Measurements from ENCODE around the gene RUVBL2.

Gene RUVBL2

GRCh38 chr19:48993175-48994034, at the start of gene RUVBL2, which contains the start of gene GYS1:
Gene RUVBL2 (plus strand): TSS chr19:48993887. CDS start chr19:48993912, 25 bp downstream.
Gene GYS1 (minus strand): TSS chr19:48993309. CDS start chr19:48993112, 197 bp downstream.
- peak; percentile 99 for DNase-seq

GRCh38 chr19:48945415-48945814, 48.3 kb upstream of the RUVBL2 start:
- no peak for DNase-seq

GRCh38 chr19:48945817-48946216, 47.9 kb upstream of the RUVBL2 start:
- no peak for DNase-seq

- no peak for DNase-seq
Observed at GRCh38 chr19:48946463-48947257, 47.0 kb upstream of the RUVBL2 start.

- no peak for DNase-seq
Observed at GRCh38 chr19:48947258-48947542, 46.5 kb upstream of the RUVBL2 start.

- DNase-seq: no peak
Observed at GRCh38 chr19:48950159-48950558, 43.5 kb upstream of the RUVBL2 start.

- DNase-seq: no peak
Observed at GRCh38 chr19:48950830-48951519, 42.7 kb upstream of the RUVBL2 start.

GRCh38 chr19:48953141-48953540, 40.5 kb upstream of the RUVBL2 start:
- no peak for DNase-seq

- DNase-seq: no peak
Observed at GRCh38 chr19:48953990-48954594, 39.6 kb upstream of the RUVBL2 start.

- DNase-seq: peak; percentile 98
Observed at GRCh38 chr19:48954595-48955307, 38.9 kb upstream of the RUVBL2 start, which contains the start of gene BAX. Gene BAX (plus strand): TSS chr19:48954875. CDS start chr19:48954929, 54 bp downstream.

- DNase-seq: no peak
Observed at GRCh38 chr19:48955308-48955958, 38.3 kb upstream of the RUVBL2 start.

GRCh38 chr19:48958006-48958405, 35.7 kb upstream of the RUVBL2 start:
- no peak for DNase-seq

GRCh38 chr19:48959341-48960239, 34.1 kb upstream of the RUVBL2 start:
- no peak for DNase-seq

- DNase-seq: no peak
Observed at GRCh38 chr19:48961051-48961649, 32.5 kb upstream of the RUVBL2 start.

- no peak for DNase-seq
Observed at GRCh38 chr19:48961673-48962028, 32.0 kb upstream of the RUVBL2 start.

- peak; percentile 63 for DNase-seq
Observed at GRCh38 chr19:48962029-48962848, 31.4 kb upstream of the RUVBL2 start.

- DNase-seq: no peak
Observed at GRCh38 chr19:48962849-48963165, 30.9 kb upstream of the RUVBL2 start.

GRCh38 chr19:48963371-48964204, 30.1 kb upstream of the RUVBL2 start:
- peak; percentile 87 for DNase-seq
